ENCODE measurements around the gene ST6GALNAC6. TPM values are rescaled to one million over a fixed set of nuclear protein-coding genes. Genes with fewer than 3 reads are reported as not detected.

Gene ST6GALNAC6
- total and polyA plus RNA-seq, 2 experiments from 2014 or later: 31.8 to 47.7 TPM

DNA sequence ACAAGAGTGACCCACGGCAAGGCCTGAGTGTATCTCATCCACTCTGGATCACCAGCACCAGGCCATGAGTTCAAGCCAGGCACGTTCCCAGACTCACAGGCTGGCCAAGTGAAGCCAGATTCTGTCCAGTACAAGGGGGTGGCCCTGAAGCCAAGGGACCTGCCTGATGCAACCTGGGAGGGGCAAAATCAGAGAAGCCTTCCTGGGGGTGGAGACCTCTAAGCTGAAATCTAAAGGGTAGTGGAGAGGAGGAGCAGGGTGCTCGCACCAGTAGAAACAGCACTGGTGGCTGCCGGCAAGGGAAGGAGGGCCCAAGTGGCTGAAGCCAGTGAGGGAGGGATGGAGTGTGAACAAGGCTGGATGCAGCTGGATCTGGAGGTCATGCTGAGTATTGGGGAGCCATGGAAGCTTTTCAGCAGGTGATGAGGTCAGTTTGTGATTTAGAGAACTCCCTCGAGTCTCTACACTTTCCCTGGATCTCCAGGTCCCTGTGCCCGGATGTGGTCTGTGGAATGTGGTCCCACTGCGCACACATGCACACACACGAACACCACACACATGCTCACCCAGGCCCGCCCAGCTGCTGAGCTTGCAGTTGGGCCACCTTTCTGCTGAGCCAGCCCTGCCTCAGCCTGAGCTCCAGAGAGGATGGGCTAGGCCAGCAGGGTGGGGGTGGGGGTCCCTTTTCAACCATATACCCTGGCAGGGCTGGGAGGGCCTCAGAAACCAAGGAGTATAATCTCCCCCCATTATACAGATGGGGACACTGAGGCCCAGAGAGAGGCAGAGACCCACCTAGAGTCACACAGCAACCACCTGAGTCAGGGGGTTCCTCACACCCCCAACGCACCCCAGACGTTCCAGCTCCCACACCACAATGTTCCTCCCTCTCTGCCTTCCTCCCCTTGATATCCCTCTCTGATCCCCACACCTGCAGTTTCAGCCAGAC, 29.5 kb upstream of the ST6GALNAC6 start:
- no peaks in the 10 kb centered on the region for H3K79me2 ChIP-seq
- no peaks in the 10 kb centered on the region for H3K9me3 ChIP-seq (ENCODE audit: low read depth)
- no peak overlapping the region for H3K27ac ChIP-seq
- H4K20me1 ChIP-seq (ENCODE audit: insufficient read depth, poor library complexity, severe bottlenecking): no peaks in the 10 kb centered on the region
- no peaks in the 10 kb centered on the region for H3K36me3 ChIP-seq (replicated peaks; ENCODE audit: insufficient read depth, low read depth)
- H3K27me3 ChIP-seq: peaks cover 44% of the 10 kb centered on the region
- 89% methylated on average over 11 of the region's 11 CpGs for WGBS (ENCODE audit: low lambda C conversion rate, missing lambda C conversion rate)
- H2AFZ ChIP-seq: no peak overlapping the region
- H3K9me2 ChIP-seq (replicated peaks; ENCODE audit: insufficient read depth): no peaks in the 10 kb centered on the region
- no peak overlapping the region for H3K4me3 ChIP-seq
- H3K4me2 ChIP-seq: no peak overlapping the region
- H3K4me1 ChIP-seq (ENCODE audit: insufficient read depth): peaks cover 26% of the 10 kb centered on the region
- TF ChIP-seq, protein P1, sequence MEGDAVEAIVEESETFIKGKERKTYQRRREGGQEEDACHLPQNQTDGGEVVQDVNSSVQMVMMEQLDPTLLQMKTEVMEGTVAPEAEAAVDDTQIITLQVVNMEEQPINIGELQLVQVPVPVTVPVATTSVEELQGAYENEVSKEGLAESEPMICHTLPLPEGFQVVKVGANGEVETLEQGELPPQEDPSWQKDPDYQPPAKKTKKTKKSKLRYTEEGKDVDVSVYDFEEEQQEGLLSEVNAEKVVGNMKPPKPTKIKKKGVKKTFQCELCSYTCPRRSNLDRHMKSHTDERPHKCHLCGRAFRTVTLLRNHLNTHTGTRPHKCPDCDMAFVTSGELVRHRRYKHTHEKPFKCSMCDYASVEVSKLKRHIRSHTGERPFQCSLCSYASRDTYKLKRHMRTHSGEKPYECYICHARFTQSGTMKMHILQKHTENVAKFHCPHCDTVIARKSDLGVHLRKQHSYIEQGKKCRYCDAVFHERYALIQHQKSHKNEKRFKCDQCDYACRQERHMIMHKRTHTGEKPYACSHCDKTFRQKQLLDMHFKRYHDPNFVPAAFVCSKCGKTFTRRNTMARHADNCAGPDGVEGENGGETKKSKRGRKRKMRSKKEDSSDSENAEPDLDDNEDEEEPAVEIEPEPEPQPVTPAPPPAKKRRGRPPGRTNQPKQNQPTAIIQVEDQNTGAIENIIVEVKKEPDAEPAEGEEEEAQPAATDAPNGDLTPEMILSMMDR (IDR thresholded peaks at IDR 0.05; ENCODE audit: poor library complexity): no peak
- TF ChIP-seq EZH2phosphoT487 (IDR thresholded peaks at IDR 0.05; ENCODE audit: low read depth, severe bottlenecking, unreplicated experiment) (no peak), EZH2 (IDR thresholded peaks at IDR 0.05; ENCODE audit: borderline replicate concordance) (no peak)
- no peak for DNase-seq (ENCODE audit: low spot score)

DNA sequence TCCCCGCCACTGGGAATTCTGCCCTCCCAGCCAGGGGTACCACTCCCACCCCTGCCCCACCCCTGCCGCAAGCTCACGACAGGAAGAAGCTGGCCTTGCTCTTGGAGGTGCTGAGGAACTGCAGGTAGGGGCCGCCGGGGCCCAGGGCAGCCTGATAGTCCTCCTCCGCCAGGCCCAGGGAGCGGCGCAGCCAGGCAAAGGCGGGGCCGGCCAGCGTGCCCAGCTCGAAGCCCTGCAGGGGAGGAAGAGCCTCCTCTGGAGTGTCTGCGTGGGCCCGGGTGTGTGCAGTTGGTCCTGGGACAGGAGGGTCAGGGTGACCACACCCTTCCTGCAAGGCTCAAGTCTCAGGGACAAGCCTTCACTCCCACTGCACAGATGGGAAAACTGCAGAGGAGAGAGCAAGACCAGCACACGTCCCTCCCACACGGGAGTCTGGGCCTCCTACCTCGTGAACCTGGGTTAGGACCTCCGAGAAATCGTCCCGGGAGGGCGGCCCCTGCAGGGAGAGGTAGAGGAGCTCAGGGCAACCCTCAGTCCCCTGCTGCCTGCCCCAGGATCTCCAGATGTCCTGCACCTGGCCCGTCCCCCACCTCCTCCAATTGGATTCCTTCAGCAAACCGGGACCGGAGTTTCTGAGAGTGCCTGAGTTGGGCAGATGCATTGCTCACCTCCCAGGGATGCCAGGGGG, 28.7 kb upstream of the ST6GALNAC6 start:
- Histone ChIP-seq H2AFZ (peak overlapping the region; percentile 49), H3K36me3 (replicated peaks; ENCODE audit: insufficient read depth, low read depth) (no peaks in the 10 kb centered on the region), H3K4me1 (ENCODE audit: insufficient read depth) (peaks cover 26% of the 10 kb centered on the region), H3K79me2 (no peaks in the 10 kb centered on the region), H3K27ac (no peak overlapping the region), H3K9me3 (ENCODE audit: low read depth) (no peaks in the 10 kb centered on the region), H3K27me3 (peaks cover 44% of the 10 kb centered on the region), H4K20me1 (ENCODE audit: insufficient read depth, poor library complexity, severe bottlenecking) (no peaks in the 10 kb centered on the region), H3K4me3 (no peak overlapping the region), H3K4me2 (peak overlapping the region; percentile 94), H3K9me2 (replicated peaks; ENCODE audit: insufficient read depth) (no peaks in the 10 kb centered on the region)
- WGBS (ENCODE audit: low lambda C conversion rate, missing lambda C conversion rate): 20% methylated on average over 19 of the region's 24 CpGs
- TF ChIP-seq EZH2 (IDR thresholded peaks at IDR 0.05; ENCODE audit: borderline replicate concordance) (no peak), EZH2phosphoT487 (IDR thresholded peaks at IDR 0.05; ENCODE audit: low read depth, severe bottlenecking, unreplicated experiment) (no peak)
- TF ChIP-seq, protein P1 (IDR thresholded peaks at IDR 0.05; ENCODE audit: poor library complexity): no peak
- DNase-seq (ENCODE audit: low spot score): peak; percentile 64

DNA sequence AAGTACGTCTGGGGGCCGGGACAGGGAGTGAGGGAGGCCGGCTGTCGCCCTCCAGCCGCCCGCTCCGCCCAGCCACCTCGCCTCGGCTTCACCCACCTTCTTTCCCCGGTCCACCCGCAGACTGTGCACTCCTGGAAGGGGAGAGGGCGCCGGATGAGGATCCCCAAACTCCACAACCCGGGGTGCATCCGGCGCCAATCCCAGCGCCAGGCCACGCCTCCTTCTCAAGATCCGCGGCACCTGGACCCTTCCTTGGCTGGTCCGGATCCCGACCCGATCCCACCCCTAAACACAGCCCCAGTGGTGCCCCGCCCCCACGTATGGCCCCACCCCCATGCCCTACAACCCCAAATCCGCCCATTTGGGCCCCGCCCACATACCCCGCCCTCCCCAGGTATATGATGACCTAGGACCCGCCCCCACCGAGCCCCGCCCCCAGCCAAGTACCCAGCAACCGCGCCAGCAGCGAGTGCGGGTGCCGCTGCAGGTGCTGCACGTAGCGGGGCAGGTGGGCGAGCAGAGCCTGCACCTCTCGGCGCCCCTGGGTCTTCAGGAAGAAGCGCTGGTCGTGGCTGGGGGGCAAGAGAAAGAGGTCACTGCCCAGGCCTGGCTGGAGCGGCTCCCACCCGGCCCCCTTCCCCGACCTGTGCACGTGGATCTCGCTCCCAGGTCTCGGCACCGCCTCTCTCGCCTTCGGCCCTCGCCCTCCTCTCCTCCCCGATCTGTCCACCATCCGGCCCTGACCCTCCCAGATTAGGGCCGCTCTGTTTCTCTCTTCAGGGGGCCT, 28.0 kb upstream of the ST6GALNAC6 start:
- no peak for TF ChIP-seq EZH2phosphoT487 (IDR thresholded peaks at IDR 0.05; ENCODE audit: low read depth, severe bottlenecking, unreplicated experiment)
- TF ChIP-seq, protein P1 (IDR thresholded peaks at IDR 0.05; ENCODE audit: poor library complexity): no peak
- no peak for TF ChIP-seq EZH2 (IDR thresholded peaks at IDR 0.05; ENCODE audit: borderline replicate concordance)
- H3K27ac ChIP-seq: no peak overlapping the region
- no peaks in the 10 kb centered on the region for H3K9me2 ChIP-seq (replicated peaks; ENCODE audit: insufficient read depth)
- H4K20me1 ChIP-seq (ENCODE audit: insufficient read depth, poor library complexity, severe bottlenecking): no peaks in the 10 kb centered on the region
- H3K4me3 ChIP-seq: peak overlapping the region; percentile 26
- H3K4me2 ChIP-seq: peak overlapping the region; percentile 94
- WGBS (ENCODE audit: low lambda C conversion rate, missing lambda C conversion rate): 3% methylated on average over 24 of the region's 56 CpGs
- H2AFZ ChIP-seq: peak overlapping the region; percentile 76
- peaks cover 26% of the 10 kb centered on the region for H3K4me1 ChIP-seq (ENCODE audit: insufficient read depth)
- H3K36me3 ChIP-seq (replicated peaks; ENCODE audit: insufficient read depth, low read depth): no peaks in the 10 kb centered on the region
- peak; percentile 71 for DNase-seq (ENCODE audit: low spot score)
- H3K27me3 ChIP-seq: peaks cover 44% of the 10 kb centered on the region
- no peaks in the 10 kb centered on the region for H3K9me3 ChIP-seq (ENCODE audit: low read depth)
- no peaks in the 10 kb centered on the region for H3K79me2 ChIP-seq
